Activated CD8-positive, alpha-beta memory T cell treated with anti-CD3 and anti-CD28 coated beads, Interleukin-2, amount 50 U/mL, for 1 hour (primary cell): ENCODE data around the gene ITGB3.

Experiments
- DNase-seq: peaks from one replicate; pipeline ENCODE4 v3.0.0-alpha.2; 2020; ENCODE audit errors: extremely low read depth

Gene ITGB3

GRCh38 chr17:47335101-47335936 is 81.7 kb downstream of the ITGB3 start:
- DNase-seq, result no peak

- DNase-seq, result no peak
Observed at GRCh38 chr17:47338026-47338425, 84.4 kb downstream of the ITGB3 start.

GRCh38 chr17:47352848-47353247 is 99.2 kb downstream of the ITGB3 start:
- DNase-seq, result no peak

GRCh38 chr17:47358652-47359051 is 105.0 kb downstream of the ITGB3 start:
- DNase-seq, result no peak
